HCT116 (cell line): ENCODE data around the gene MAPKAP1. TPM values are rescaled to one million over a fixed set of nuclear protein-coding genes. Genes with fewer than 3 reads are reported as not detected.

Experiments used
- ATAC-seq: fragments of 200-7000 bp; cut with Tn5 transposase; 2 replicates; pipeline ENCODE4 v1.9.1; 2020; ENCODE audit warnings: mild to moderate bottlenecking, moderate library complexity
- BruUV-seq: library from RNA; stranded (reverse); fragments of 400-500 nt; replicated peaks from 2 replicates; lab custom pipeline; 2021; lab: Mats Ljungman, UMichigan
- CTCF ChIA-PET: fragments of 300-600 bp; sonication (Branson Sonifier 250); formaldehyde crosslinking; loops from one replicate; lab custom pipeline; 2021; ENCODE audit warnings: antibody characterized with exemption; lab: Charles Lee
- POLR2A ChIA-PET: fragments of 300-600, 350-600 bp; sonication (Branson Sonifier 250); formaldehyde crosslinking; loops from one replicate; lab custom pipeline; 2021; ENCODE audit warnings: antibody characterized with exemption; lab: Charles Lee
- RAD21 ChIA-PET, 2 experiments: fragments of 300-600 bp; sonication (Branson Sonifier 250); formaldehyde crosslinking; loops; one replicate each; lab custom pipeline; 2023; ENCODE audit warnings: low total read pairs in 2 of 2; ENCODE audit not compliant: uncharacterized antibody in 2 of 2, unreplicated experiment in 2 of 2, low non-redundant PET in 1 of 2; lab: Charles Lee
- DNase-seq: peaks from one replicate; pipeline ENCODE4 v3.0.0-alpha.2; 2010; ENCODE audit warnings: low read depth, low spot score
- H2AFZ ChIP-seq: fragments of 200-600 bp; shearing (Covaris generic), sonication (generic); 2 replicates; pipeline ENCODE4 v1.6.1; 2017; ENCODE audit warnings: low read depth, mixed run types, mixed read lengths, antibody characterized with exemption, low read length; ENCODE audit not compliant: poor library complexity, severe bottlenecking
- H3K27ac ChIP-seq: 2 replicates; pipeline ENCODE4 v1.5.1; 2012; ENCODE audit warnings: low read depth, low read length
- H3K27me3 ChIP-seq: fragments of 200-600 bp; sonication (generic); 2 replicates; pipeline ENCODE4 v1.6.1; 2016; ENCODE audit warnings: mixed run types, low read length, mixed read lengths; ENCODE audit not compliant: insufficient read depth
- H3K36me3 ChIP-seq, 2 experiments: fragments of 200-500 bp in 1 of 2; fragments of 200-600 bp in 1 of 2; sonication (Bioruptor generic) in 1 of 2; sonication (generic) in 1 of 2; 2 replicates each; pipeline versions ENCODE4 v1.5.1 to v1.6.1; 2014 to 2016; ENCODE audit warnings: low read length in 2 of 2, inconsistent platforms in 1 of 2, mixed read lengths in 1 of 2, mixed run types in 1 of 2; ENCODE audit not compliant: insufficient read depth in 2 of 2, control insufficient read depth in 1 of 2
- H3K4me1 ChIP-seq, 2 experiments: fragments of 200-600 bp in 1 of 2; sonication (generic) in 1 of 2; 2 replicates each; pipeline versions ENCODE4 v1.5.1 to v1.6.1; 2012 to 2017; ENCODE audit warnings: low read length in 2 of 2, inconsistent platforms in 1 of 2, mild to moderate bottlenecking in 1 of 2, mixed read lengths in 1 of 2, mixed run types in 1 of 2, moderate library complexity in 1 of 2; ENCODE audit not compliant: insufficient read depth in 2 of 2, control insufficient read depth in 1 of 2
- H3K4me2 ChIP-seq: fragments of 200-600 bp; sonication (generic); 2 replicates; pipeline ENCODE4 v1.6.1; 2017; ENCODE audit warnings: mixed run types, low read length, mixed read lengths
- H3K4me3 ChIP-seq, 2 experiments: fragments of 200-600 bp in 1 of 2; sonication (generic) in 1 of 2; replicated peaks in 1 of 2; 2 replicates each; pipeline ENCODE4 v1.5.1; 2011 to 2016; ENCODE audit warnings: low read length in 2 of 2, control low read depth in 1 of 2, low read depth in 1 of 2, mild to moderate bottlenecking in 1 of 2, mixed read lengths in 1 of 2, mixed run types in 1 of 2
- H3K79me2 ChIP-seq: fragments of 200-600 bp; sonication (generic); 2 replicates; pipeline ENCODE4 v1.6.1; 2017; ENCODE audit warnings: mild to moderate bottlenecking, mixed run types, low read length, moderate library complexity, mixed read lengths; ENCODE audit not compliant: insufficient read depth
- H3K9ac ChIP-seq: fragments of 200-600 bp; sonication (generic); 2 replicates; pipeline ENCODE4 v1.6.1; 2016; ENCODE audit warnings: low read length, mixed read lengths
- H3K9me2 ChIP-seq: fragments of 200-600 bp; sonication (generic), shearing (Covaris generic); 2 replicates; pipeline ENCODE4 v1.6.1; 2017; ENCODE audit warnings: mixed run types, mild to moderate bottlenecking, moderate library complexity; ENCODE audit not compliant: insufficient read depth
- H3K9me3 ChIP-seq, 2 experiments: fragments of 200-500 bp in 1 of 2; fragments of 200-600 bp in 1 of 2; sonication (Bioruptor generic) in 1 of 2; sonication (generic) in 1 of 2; 2 replicates each; pipeline ENCODE4 v1.6.1; 2014 to 2017; ENCODE audit warnings: low read length in 2 of 2, mixed read lengths in 2 of 2, inconsistent platforms in 1 of 2, low read depth in 1 of 2, mild to moderate bottlenecking in 1 of 2, mixed run types in 1 of 2, moderate library complexity in 1 of 2; ENCODE audit not compliant: control insufficient read depth in 1 of 2, insufficient read depth in 1 of 2
- H4K20me1 ChIP-seq: fragments of 200-600 bp; sonication (generic), shearing (Covaris generic); 2 replicates; pipeline ENCODE4 v1.6.1; 2017; ENCODE audit warnings: mixed run types, mild to moderate bottlenecking, moderate library complexity; ENCODE audit not compliant: insufficient read depth
- CBX3 ChIP-seq: IDR thresholded peaks from 2 replicates; pipeline ENCODE4 v1.6.1; 2012; ENCODE audit warnings: low read depth
- CEBPB ChIP-seq: IDR thresholded peaks from 2 replicates; pipeline ENCODE4 v1.6.1; 2012; ENCODE audit warnings: low read depth
- EGR1 ChIP-seq: IDR thresholded peaks from 2 replicates; pipeline ENCODE4 v1.6.1; 2012; ENCODE audit warnings: low read depth
- EZH2 ChIP-seq: fragments of 200-600 bp; sonication (generic); IDR thresholded peaks from 2 replicates; pipeline ENCODE4 v1.6.1; 2017; ENCODE audit warnings: antibody characterized with exemption, mixed run types
- EZH2phosphoT487 ChIP-seq: fragments of 200-600 bp; IDR thresholded peaks from 2 replicates; pipeline ENCODE4 v1.6.1; 2018; ENCODE audit warnings: antibody characterized with exemption, borderline replicate concordance
- JUND ChIP-seq: IDR thresholded peaks from 2 replicates; pipeline ENCODE4 v1.6.1; 2012
- POLR2A ChIP-seq: IDR thresholded peaks from 2 replicates; pipeline ENCODE4 v1.7.0; 2011; ENCODE audit warnings: borderline replicate concordance; ENCODE audit not compliant: insufficient read depth, insufficient read length; ENCODE audit errors: extremely low read depth
- POLR2AphosphoS5 ChIP-seq: IDR thresholded peaks from 2 replicates; pipeline ENCODE4 v1.6.1; 2011; ENCODE audit warnings: mild to moderate bottlenecking, low read depth, low read length, moderate library complexity
- RAD21 ChIP-seq: IDR thresholded peaks from 2 replicates; pipeline ENCODE4 v1.6.1; 2012; ENCODE audit warnings: low read depth, mild to moderate bottlenecking
- SRF ChIP-seq: IDR thresholded peaks from 2 replicates; pipeline ENCODE4 v1.6.1; 2012; ENCODE audit warnings: low read depth
- ZNF274 ChIP-seq: fragments of 200-500 bp; sonication (Bioruptor generic); IDR thresholded peaks from 2 replicates; pipeline ENCODE4 v1.6.1; 2014; ENCODE audit warnings: mild to moderate bottlenecking, low read depth, low read length, inconsistent platforms
- intact Hi-C: fragments of 100-400 bp; cut with micrococcal nuclease; formaldehyde crosslinking; loops from 2 replicates; pipeline ENCODE4 v1.10.0; 2022
- total RNA-seq: library from RNA; stranded (reverse); gene quantifications from one replicate; pipeline ENCODE4 v1.2.1, GENCODE V29; 2021; ENCODE audit not compliant: unreplicated experiment
- TF ChIP-seq, protein P1 (sequence below): IDR thresholded peaks from 2 replicates; pipeline ENCODE4 v1.6.1; 2011; ENCODE audit warnings: mild to moderate bottlenecking, low read length, moderate library complexity; ENCODE audit not compliant: insufficient replicate concordance; ENCODE audit errors: extremely low read depth
- TF ChIP-seq, protein P2 (sequence below), 3 experiments: fragments of 200-600 bp in 1 of 3; sonication (generic) in 1 of 3; IDR thresholded peaks in 2 of 3; conservative IDR thresholded peaks in 1 of 3; 2 replicates each; pipeline ENCODE4 v1.5.1; 2012 to 2017; ENCODE audit warnings: low read depth in 2 of 3, low read length in 2 of 3, antibody characterized with exemption in 1 of 3, borderline replicate concordance in 1 of 3, control low read depth in 1 of 3, mild to moderate bottlenecking in 1 of 3, mixed read lengths in 1 of 3, mixed run types in 1 of 3, moderate library complexity in 1 of 3; ENCODE audit not compliant: insufficient read depth in 1 of 3
- TF ChIP-seq, protein P3 (sequence below): IDR thresholded peaks from 2 replicates; pipeline ENCODE4 v1.6.1; 2012
- TF ChIP-seq, protein P4 (sequence below): IDR thresholded peaks from 2 replicates; pipeline ENCODE4 v1.6.1; 2012; ENCODE audit warnings: low read depth

Gene MAPKAP1
- total RNA-seq, 1 experiment from 2014 or later: 72.5 TPM

DNA sequence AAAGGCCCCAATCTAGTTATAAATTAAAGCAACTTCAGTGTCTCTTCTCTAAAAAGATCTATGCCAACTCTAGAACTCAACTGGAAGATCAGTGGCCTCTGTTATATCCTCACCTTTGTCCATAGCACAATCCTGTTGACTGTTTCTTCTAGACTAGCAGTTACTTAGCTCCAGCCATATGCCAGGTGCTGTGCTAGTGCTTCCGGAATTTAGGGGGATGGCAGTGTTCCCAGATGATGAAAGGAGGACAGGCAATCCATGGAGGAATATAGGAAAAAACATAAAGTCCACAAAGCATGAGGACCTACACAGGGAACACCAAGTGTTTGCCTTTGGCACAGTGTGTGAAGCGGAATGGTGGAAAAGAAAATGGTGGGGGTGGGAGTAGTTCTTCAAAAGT, 214.3 kb downstream of the MAPKAP1 start:
- Histone ChIP-seq H3K9me2 (no peaks in the 10 kb centered on the region), H3K27ac (no peak overlapping the region)
- RAD21 ChIA-PET: no interaction called here

More for the DNA sequence above, 214.3 kb downstream of the MAPKAP1 start:
- DNase-seq (no peak), ATAC-seq (no peak)
- TF ChIP-seq EGR1: no peak
- no peak for TF ChIP-seq ZNF274
- no peak for TF ChIP-seq POLR2AphosphoS5
- no peak for TF ChIP-seq SRF
- no peak for TF ChIP-seq EZH2phosphoT487
- no peak for TF ChIP-seq EZH2
- no peak for TF ChIP-seq POLR2A
- TF ChIP-seq, protein P1, sequence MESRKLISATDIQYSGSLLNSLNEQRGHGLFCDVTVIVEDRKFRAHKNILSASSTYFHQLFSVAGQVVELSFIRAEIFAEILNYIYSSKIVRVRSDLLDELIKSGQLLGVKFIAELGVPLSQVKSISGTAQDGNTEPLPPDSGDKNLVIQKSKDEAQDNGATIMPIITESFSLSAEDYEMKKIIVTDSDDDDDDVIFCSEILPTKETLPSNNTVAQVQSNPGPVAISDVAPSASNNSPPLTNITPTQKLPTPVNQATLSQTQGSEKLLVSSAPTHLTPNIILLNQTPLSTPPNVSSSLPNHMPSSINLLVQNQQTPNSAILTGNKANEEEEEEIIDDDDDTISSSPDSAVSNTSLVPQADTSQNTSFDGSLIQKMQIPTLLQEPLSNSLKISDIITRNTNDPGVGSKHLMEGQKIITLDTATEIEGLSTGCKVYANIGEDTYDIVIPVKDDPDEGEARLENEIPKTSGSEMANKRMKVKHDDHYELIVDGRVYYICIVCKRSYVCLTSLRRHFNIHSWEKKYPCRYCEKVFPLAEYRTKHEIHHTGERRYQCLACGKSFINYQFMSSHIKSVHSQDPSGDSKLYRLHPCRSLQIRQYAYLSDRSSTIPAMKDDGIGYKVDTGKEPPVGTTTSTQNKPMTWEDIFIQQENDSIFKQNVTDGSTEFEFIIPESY: no peak
- TF ChIP-seq, protein P2, sequence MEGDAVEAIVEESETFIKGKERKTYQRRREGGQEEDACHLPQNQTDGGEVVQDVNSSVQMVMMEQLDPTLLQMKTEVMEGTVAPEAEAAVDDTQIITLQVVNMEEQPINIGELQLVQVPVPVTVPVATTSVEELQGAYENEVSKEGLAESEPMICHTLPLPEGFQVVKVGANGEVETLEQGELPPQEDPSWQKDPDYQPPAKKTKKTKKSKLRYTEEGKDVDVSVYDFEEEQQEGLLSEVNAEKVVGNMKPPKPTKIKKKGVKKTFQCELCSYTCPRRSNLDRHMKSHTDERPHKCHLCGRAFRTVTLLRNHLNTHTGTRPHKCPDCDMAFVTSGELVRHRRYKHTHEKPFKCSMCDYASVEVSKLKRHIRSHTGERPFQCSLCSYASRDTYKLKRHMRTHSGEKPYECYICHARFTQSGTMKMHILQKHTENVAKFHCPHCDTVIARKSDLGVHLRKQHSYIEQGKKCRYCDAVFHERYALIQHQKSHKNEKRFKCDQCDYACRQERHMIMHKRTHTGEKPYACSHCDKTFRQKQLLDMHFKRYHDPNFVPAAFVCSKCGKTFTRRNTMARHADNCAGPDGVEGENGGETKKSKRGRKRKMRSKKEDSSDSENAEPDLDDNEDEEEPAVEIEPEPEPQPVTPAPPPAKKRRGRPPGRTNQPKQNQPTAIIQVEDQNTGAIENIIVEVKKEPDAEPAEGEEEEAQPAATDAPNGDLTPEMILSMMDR (IDR thresholded peaks at IDR 0.05 in 2 of 3, conservative IDR thresholded peaks at IDR 0.05 in 1 of 3; ENCODE audit: borderline replicate concordance in 1 of 3, insufficient read depth in 1 of 3, low read depth in 2 of 3, low read length in 2 of 3): no peak
- TF ChIP-seq CBX3: no peak
- no peak for TF ChIP-seq RAD21
- TF ChIP-seq CEBPB: no peak
- TF ChIP-seq JUND: no peak
- TF ChIP-seq, protein P3, sequence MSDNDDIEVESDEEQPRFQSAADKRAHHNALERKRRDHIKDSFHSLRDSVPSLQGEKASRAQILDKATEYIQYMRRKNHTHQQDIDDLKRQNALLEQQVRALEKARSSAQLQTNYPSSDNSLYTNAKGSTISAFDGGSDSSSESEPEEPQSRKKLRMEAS: no peak
- TF ChIP-seq, protein P4, sequence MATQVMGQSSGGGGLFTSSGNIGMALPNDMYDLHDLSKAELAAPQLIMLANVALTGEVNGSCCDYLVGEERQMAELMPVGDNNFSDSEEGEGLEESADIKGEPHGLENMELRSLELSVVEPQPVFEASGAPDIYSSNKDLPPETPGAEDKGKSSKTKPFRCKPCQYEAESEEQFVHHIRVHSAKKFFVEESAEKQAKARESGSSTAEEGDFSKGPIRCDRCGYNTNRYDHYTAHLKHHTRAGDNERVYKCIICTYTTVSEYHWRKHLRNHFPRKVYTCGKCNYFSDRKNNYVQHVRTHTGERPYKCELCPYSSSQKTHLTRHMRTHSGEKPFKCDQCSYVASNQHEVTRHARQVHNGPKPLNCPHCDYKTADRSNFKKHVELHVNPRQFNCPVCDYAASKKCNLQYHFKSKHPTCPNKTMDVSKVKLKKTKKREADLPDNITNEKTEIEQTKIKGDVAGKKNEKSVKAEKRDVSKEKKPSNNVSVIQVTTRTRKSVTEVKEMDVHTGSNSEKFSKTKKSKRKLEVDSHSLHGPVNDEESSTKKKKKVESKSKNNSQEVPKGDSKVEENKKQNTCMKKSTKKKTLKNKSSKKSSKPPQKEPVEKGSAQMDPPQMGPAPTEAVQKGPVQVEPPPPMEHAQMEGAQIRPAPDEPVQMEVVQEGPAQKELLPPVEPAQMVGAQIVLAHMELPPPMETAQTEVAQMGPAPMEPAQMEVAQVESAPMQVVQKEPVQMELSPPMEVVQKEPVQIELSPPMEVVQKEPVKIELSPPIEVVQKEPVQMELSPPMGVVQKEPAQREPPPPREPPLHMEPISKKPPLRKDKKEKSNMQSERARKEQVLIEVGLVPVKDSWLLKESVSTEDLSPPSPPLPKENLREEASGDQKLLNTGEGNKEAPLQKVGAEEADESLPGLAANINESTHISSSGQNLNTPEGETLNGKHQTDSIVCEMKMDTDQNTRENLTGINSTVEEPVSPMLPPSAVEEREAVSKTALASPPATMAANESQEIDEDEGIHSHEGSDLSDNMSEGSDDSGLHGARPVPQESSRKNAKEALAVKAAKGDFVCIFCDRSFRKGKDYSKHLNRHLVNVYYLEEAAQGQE: no peak
- intact Hi-C loops: no loop called here
- Histone ChIP-seq H3K9ac (no peak overlapping the region), H3K36me3 (no peaks in the 10 kb centered on the region), H3K4me3 (no peak overlapping the region), H3K27me3 (no peaks in the 10 kb centered on the region), H3K9me3 (no peaks in the 10 kb centered on the region), H2AFZ (no peak overlapping the region), H4K20me1 (no peaks in the 10 kb centered on the region), H3K79me2 (no peaks in the 10 kb centered on the region), H3K4me2 (no peak overlapping the region), H3K4me1 (peaks cover 9 to 32% of the 10 kb centered on the region in 2 experiments)
- ChIA-PET CTCF (no interaction called here), POLR2A (no interaction called here)
- BruUV-seq: no TSS peak
